ENCODE measurements around the gene DGCR6L.
"Not testable (repeated sequence)": the region's sequence is repeated elsewhere in the genome, so short reads cannot be mapped to it uniquely, and the experiment has no call there.

- not testable (repeated sequence) for TF ChIP-seq CTCF, POLR2A, POLR2AphosphoS5 (IDR thresholded peaks at IDR 0.05)
Measured at GRCh38 chr22:20311249-20312062, 8.4 kb downstream of the DGCR6L start.

All from breast epithelium (tissue), 3 donors.